22Rv1 (cell line): ENCODE results near the gene BRF1.

Source experiments
- CTCF ChIP-seq: fragments of 450-650 bp; IDR thresholded peaks from 2 replicates; pipeline ENCODE4 v1.5.1; 2017; ENCODE audit warnings: mild to moderate bottlenecking
- ZFX ChIP-seq: fragments of 450-650 bp; IDR thresholded peaks from 2 replicates; pipeline ENCODE4 v1.6.1; 2017; ENCODE audit warnings: antibody characterized with exemption, borderline replicate concordance

- TF ChIP-seq CTCF (no peak), ZFX (no peak)
These were observed 10.0 kb downstream of the BRF1 start for GRCh38 chr14:105290621-105291346.
